NCI-H1930 (cell line): ENCODE results near the gene ERICH3.

ENCODE experiments used
- DNase-seq, 2 experiments: peaks; one replicate each; lab custom pipeline; 2025; lab: John Stamatoyannopoulos, UW

The ERICH3 gene

GRCh38 chr1:74591949-74592348 lies 81.6 kb downstream of the ERICH3 start:
- DNase-seq = no peak

- DNase-seq = no peak
Observed at GRCh38 chr1:74590288-74590687, 83.3 kb downstream of the ERICH3 start.

- DNase-seq = no peak
Observed at GRCh38 chr1:74587888-74588287, 85.7 kb downstream of the ERICH3 start.

GRCh38 chr1:74586253-74586897 lies 87.2 kb downstream of the ERICH3 start:
- no peak for DNase-seq

- no peak for DNase-seq
Observed at GRCh38 chr1:74584185-74584584, 89.4 kb downstream of the ERICH3 start.

GRCh38 chr1:74583397-74583796 lies 90.2 kb downstream of the ERICH3 start:
- DNase-seq = no peak

GRCh38 chr1:74579425-74579824 lies 94.2 kb downstream of the ERICH3 start:
- no peak for DNase-seq

- no peak for DNase-seq
Observed at GRCh38 chr1:74578101-74578500, 95.5 kb downstream of the ERICH3 start.

GRCh38 chr1:74571891-74572290 lies 101.7 kb downstream of the ERICH3 start:
- no peak for DNase-seq

GRCh38 chr1:74571493-74571800 lies 102.1 kb downstream of the ERICH3 start:
- no peak for DNase-seq

GRCh38 chr1:74570797-74571492 lies 102.6 kb downstream of the ERICH3 start:
- DNase-seq = no peak

GRCh38 chr1:74549932-74550331 lies 123.7 kb downstream of the ERICH3 start:
- no peak for DNase-seq

- no peak for DNase-seq
Observed at GRCh38 chr1:74548961-74549750, 124.4 kb downstream of the ERICH3 start.

- no peak for DNase-seq
Observed at GRCh38 chr1:74545821-74546220, 127.8 kb downstream of the ERICH3 start.

GRCh38 chr1:74534241-74534640 lies 139.4 kb downstream of the ERICH3 start:
- DNase-seq = no peak

GRCh38 chr1:74531796-74532195 lies 141.8 kb downstream of the ERICH3 start:
- DNase-seq = peak; percentile 50 to 67

- DNase-seq = no peak
Observed at GRCh38 chr1:74530892-74531291, 142.7 kb downstream of the ERICH3 start.

- DNase-seq = no peak
Observed at GRCh38 chr1:74528123-74528522, 145.5 kb downstream of the ERICH3 start.

GRCh38 chr1:74526708-74527107 lies 146.9 kb downstream of the ERICH3 start:
- DNase-seq = no peak

- DNase-seq = no peak
Observed at GRCh38 chr1:74523873-74524480, 149.6 kb downstream of the ERICH3 start.

- no peak for DNase-seq
Observed at GRCh38 chr1:74522148-74522547, 151.4 kb downstream of the ERICH3 start.
